Lower leg skin (tissue), 4 donors: ENCODE measurements around the gene IRF1. TPM values are rescaled to one million over a fixed set of nuclear protein-coding genes. Genes with fewer than 3 reads are reported as not detected.

Experiments used
- DNase-seq, 2 donors: peaks; one replicate each; pipeline ENCODE4 v3.0.0-alpha.2; 2019; ENCODE audit warnings: low spot score in 2 of 2
- H3K4me3 ChIP-seq: fragments of 200-600 bp; sonication (generic); 2 replicates; pipeline ENCODE4 v1.5.1; 2017; ENCODE audit warnings: mild to moderate bottlenecking, low read depth; ENCODE audit not compliant: poor library complexity, severe bottlenecking
- CTCF ChIP-seq, 3 donors: fragments of 450-650 bp; IDR thresholded peaks; one replicate each; pipeline ENCODE4 v1.5.1; 2016; ENCODE audit warnings: antibody characterized with exemption in 3 of 3, mild to moderate bottlenecking in 3 of 3, moderate library complexity in 2 of 3
- POLR2A ChIP-seq, 2 donors: fragments of 450-650 bp; IDR thresholded peaks; one replicate each; pipeline ENCODE4 v1.6.1; 2016 to 2017; ENCODE audit warnings: antibody characterized with exemption in 2 of 2, mild to moderate bottlenecking in 1 of 2, moderate library complexity in 1 of 2
- WGBS, 2 donors: methylation state at CpG; one replicate each; pipeline ENCODE4 v1.1.5; 2018; 5-methylcytosine and 5-hydroxymethylcytosine counted together
- intact Hi-C: fragments of 100-400 bp; cut with DNase I; formaldehyde crosslinking; loops from one replicate; pipeline ENCODE4 v1.15.0; 2023; ENCODE audit warnings: low total_unique reads
- total RNA-seq, 4 donors: library from RNA; depleted of rRNA; stranded (reverse); fragments of >200 nt; gene quantifications; one replicate each; pipeline ENCODE4 v1.1.0, GENCODE V29; 2016

IRF1 gene
- total RNA-seq, 4 donors from 2014 or later: 9.6 to 15.0 (median 14.5) TPM

DNA sequence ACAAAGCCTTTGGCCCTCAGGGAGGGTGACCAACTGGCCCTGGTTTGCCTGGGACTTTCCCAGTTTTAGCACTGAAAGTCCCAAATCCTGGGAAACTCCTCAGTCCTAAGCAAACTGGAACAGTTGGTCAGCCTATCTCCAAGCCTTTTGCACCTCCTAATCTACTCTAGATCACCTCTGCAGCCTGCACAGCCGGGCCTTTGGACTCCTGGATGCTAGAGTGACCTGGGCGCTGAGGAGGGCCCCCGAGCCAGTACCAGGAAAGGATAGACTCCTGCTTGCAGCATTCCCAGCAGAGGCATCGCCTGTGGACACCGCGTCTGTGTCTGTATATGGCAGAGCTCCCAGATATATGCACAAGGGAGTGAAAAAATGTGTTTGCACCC, 15.1 kb downstream of the IRF1 start:
- TF ChIP-seq CTCF (IDR thresholded peaks at IDR 0.05): no peak
- no peak for TF ChIP-seq POLR2A (IDR thresholded peaks at IDR 0.05)
- intact Hi-C loops: no loop called here
- no peak for DNase-seq
- 59 to 62% methylated on average over 6 of the region's 6 CpGs for WGBS, 2 donors
- no peak overlapping the region for H3K4me3 ChIP-seq

DNA sequence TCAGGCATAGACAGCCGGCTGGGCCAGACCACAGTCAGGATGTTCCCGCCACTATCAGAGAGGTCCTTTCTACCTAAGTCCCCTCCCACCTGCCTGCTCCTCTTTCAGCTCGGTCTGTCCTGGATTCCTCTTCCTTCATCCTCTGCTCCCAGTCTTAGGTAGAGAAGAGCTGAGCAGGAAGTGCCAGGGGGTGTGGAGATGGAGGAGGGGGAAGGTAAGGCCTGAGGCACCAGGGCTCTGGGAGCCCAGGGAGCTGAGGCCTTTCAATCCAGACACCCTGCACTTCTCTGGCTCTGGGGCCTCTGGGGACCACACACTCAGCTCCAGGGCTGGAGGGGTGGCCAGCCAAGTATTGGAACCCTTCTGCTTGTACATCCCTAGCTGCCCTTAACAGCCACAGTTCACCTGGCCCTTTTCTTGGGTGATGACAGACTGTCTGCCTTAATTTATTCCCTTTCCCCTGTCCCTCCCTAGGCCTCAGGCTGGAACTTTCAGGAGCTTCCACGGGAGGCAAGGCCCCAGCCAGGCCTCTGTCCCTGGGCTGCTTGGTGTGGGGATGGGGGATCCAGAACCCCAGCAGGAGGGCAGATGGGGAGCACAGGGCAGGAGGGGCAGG, 15.6 kb downstream of the IRF1 start:
- 61 to 68% methylated on average over 4 of the region's 4 CpGs for WGBS, 2 donors
- no peak for TF ChIP-seq POLR2A (IDR thresholded peaks at IDR 0.05)
- TF ChIP-seq CTCF (IDR thresholded peaks at IDR 0.05): no peak
- no peak overlapping the region for H3K4me3 ChIP-seq
- intact Hi-C loops: no loop called here
- DNase-seq: no peak

- TF ChIP-seq POLR2A (IDR thresholded peaks at IDR 0.05) (no peak), CTCF (IDR thresholded peaks at IDR 0.05) (no peak)
- intact Hi-C loops: no loop called here
- H3K4me3 ChIP-seq: no peak overlapping the region
- no peak for DNase-seq
- 93 to 97% methylated on average over 3 of the region's 3 CpGs for WGBS, 2 donors
Measured at GRCh38 chr5:132474131-132474723, 16.3 kb downstream of the IRF1 start.

GRCh38 chr5:132473668-132474067, 16.9 kb downstream of the IRF1 start:
- DNase-seq: no peak
- intact Hi-C loops: no loop called here
- TF ChIP-seq POLR2A (IDR thresholded peaks at IDR 0.05): no peak
- TF ChIP-seq CTCF (IDR thresholded peaks at IDR 0.05): no peak
- H3K4me3 ChIP-seq: no peak overlapping the region
- WGBS, 2 donors: 78 to 85% methylated on average over 1 of the region's 1 CpG

GRCh38 chr5:132473019-132473531, 17.5 kb downstream of the IRF1 start:
- intact Hi-C loops: no loop called here
- H3K4me3 ChIP-seq: no peak overlapping the region
- TF ChIP-seq CTCF (IDR thresholded peaks at IDR 0.05): no peak
- no peak for TF ChIP-seq POLR2A (IDR thresholded peaks at IDR 0.05)
- no peak for DNase-seq
- 79 to 84% methylated on average over 8 of the region's 8 CpGs for WGBS, 2 donors
